ENCODE measurements around the gene MCC.

MCC gene

GRCh38 chr5:113487781-113488644, at the start of gene MCC:
MCC (minus strand) TSS chr5:113488453.
- TF ChIP-seq POLR2A (IDR thresholded peaks at IDR 0.05; ENCODE audit: low read length) (no peak), GATA1 (IDR thresholded peaks at IDR 0.05; ENCODE audit: low read depth, low read length) (no peak)
- peak; percentile 12 to 32 for DNase-seq

DNA sequence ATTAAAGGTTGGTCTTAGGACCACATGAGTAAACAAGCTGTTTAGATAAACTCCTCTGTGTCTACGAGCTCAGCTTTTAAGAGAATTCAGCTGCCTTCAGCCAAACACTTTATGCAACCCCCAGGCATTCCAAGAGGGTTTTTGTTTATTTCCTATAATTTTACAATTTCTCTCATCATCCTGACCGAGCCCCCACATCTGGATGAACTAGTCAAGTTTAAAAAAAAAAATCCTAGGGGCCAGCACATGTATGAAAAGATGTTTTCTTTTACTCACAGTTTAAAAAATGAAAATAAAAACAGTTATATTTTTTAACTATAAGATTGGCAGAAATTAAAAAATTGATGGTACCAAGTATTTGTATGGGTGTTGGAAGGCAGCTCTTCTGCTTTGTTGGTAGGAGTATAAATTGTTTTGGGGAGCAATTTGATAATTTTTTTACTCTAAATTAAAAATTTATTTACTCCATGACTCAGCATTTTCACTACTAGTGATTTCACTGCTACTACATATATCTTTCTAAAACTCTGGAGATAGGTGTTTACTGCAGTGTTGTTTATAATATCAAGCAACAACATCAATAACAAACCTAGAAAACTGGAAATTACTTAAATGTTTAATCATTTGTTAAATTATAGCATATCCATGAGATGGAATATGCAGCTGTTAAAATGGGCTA, 43.4 kb upstream of the MCC start:
- TF ChIP-seq POLR2A (IDR thresholded peaks at IDR 0.05; ENCODE audit: low read length) (no peak), GATA1 (IDR thresholded peaks at IDR 0.05; ENCODE audit: low read depth, low read length) (no peak)
- DNase-seq: peak in 1 of 2 experiments; percentile 22

GRCh38 chr5:113527746-113528145, 39.5 kb upstream of the MCC start:
- TF ChIP-seq GATA1 (IDR thresholded peaks at IDR 0.05; ENCODE audit: low read depth, low read length) (no peak), POLR2A (IDR thresholded peaks at IDR 0.05; ENCODE audit: low read length) (no peak)
- no peak for DNase-seq

DNA sequence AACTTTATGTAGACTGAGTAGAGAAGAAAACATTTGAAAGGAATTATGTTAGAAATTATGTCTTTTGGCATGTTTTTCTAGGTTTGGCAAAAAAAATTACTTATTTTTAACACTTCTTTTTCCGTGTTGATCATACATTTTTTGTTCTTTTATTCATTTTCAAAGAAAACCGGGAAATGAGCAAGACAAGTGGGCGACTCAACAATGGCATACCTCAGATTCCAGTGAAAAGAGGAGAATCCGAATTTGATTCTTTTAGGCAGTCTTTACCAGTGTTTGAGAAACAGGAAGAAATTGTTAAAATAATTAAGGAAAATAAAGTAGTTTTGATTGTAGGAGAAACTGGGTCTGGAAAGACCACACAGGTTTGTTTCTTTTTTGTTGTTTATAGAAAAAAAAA, 38.2 kb upstream of the MCC start:
- TF ChIP-seq GATA1 (IDR thresholded peaks at IDR 0.05; ENCODE audit: low read depth, low read length): no peak
- TF ChIP-seq POLR2A (IDR thresholded peaks at IDR 0.05; ENCODE audit: low read length): no peak

DNA sequence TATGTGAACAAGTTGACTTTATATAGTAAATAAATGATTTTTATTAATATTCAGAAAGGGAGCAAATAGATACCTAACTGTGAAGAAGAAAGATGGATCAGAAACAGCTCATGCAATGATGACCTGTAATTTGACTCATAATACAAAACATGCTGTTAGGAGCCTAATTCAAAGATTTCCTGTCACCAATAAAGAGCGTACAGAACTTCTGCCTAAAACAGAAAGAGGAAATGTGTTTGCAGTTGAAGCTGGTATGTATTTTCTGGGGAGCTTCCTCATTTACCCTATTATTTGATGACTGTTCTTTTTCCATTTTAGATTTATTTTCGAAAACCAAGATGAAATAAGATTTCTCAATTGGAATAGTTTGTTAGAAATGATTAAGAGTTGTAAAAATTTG, 36.7 kb upstream of the MCC start:
- DNase-seq: no peak
- TF ChIP-seq POLR2A (IDR thresholded peaks at IDR 0.05; ENCODE audit: low read length) (no peak), GATA1 (IDR thresholded peaks at IDR 0.05; ENCODE audit: low read depth, low read length) (no peak)

More for the DNA sequence above, 38.2 kb upstream of the MCC start:
- no peak for DNase-seq

DNA sequence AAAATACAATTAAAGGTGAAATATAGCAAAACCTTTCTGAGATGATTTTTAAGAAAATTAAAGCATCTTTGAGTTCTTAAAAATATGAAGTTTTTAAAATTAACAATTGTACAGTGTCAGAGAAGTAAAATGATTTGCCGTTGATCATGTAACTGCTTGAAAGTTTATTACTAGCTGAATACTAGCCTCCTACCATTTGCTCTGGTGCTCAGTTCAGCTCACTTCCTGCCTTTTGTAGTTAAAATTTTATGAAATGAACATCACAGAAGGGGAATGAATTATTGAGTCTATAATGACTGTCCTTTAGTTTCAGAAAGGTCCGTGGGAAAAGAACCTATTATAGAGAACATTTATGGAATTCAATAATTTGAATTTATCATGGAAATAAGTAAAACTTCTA, 34.9 kb upstream of the MCC start:
- no peak for DNase-seq
- TF ChIP-seq POLR2A (IDR thresholded peaks at IDR 0.05; ENCODE audit: low read length): no peak

DNA sequence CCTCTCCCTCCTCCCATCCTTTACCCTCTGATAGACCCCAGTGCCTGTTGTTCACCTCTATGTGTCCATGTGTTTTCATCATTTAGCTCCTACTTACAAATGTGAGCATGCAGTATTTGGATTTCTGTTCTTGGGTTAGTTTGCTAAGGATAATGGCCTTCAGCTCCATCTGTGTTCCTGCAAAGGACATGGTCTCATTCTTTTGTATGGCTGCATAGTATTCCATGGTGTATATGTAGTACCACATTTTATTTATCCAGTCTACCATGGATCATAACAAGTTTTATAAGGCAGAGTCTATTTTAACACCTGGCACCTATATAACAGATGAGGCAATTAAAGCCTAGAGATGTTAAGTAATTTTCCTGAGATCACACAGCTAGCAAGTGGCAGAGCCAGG, 32.6 kb upstream of the MCC start:
- no peak for DNase-seq
- no peak for TF ChIP-seq GATA1 (IDR thresholded peaks at IDR 0.05; ENCODE audit: low read depth, low read length)
- no peak for TF ChIP-seq POLR2A (IDR thresholded peaks at IDR 0.05; ENCODE audit: low read length)

DNA sequence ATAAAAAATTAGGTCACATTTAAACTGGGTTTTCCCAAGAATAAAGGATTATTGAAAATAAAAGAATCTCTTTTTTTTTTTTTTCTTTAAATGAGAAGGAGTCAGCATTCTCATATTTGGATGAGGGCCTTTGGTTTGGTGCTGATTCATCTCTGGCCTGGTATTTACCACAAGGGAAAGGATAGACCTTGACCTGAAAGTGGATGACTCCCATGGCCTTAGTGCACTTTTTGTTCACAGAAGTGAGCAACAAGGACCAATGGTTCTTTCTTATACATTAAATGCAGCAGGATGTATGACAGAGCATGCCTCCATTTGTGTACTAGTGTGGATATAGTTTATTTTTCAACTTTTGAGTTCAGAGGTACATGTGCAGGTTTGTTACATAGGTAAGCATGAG, 32.2 kb upstream of the MCC start:
- TF ChIP-seq GATA1 (IDR thresholded peaks at IDR 0.05; ENCODE audit: low read depth, low read length) (no peak), POLR2A (IDR thresholded peaks at IDR 0.05; ENCODE audit: low read length) (no peak)
- DNase-seq: peak; percentile 5 to 36

- no peak for TF ChIP-seq POLR2A (IDR thresholded peaks at IDR 0.05; ENCODE audit: low read length)
- TF ChIP-seq GATA1 (IDR thresholded peaks at IDR 0.05; ENCODE audit: low read depth, low read length): no peak
- no peak for DNase-seq
Observed at GRCh38 chr5:113519412-113519811, 31.2 kb upstream of the MCC start.

- TF ChIP-seq GATA1 (IDR thresholded peaks at IDR 0.05; ENCODE audit: low read depth, low read length) (no peak), POLR2A (IDR thresholded peaks at IDR 0.05; ENCODE audit: low read length) (no peak)
- DNase-seq: no peak
Observed at GRCh38 chr5:113518884-113519283, 30.6 kb upstream of the MCC start.

- peak; percentile 53 to 65 for DNase-seq
- TF ChIP-seq GATA1 (IDR thresholded peaks at IDR 0.05; ENCODE audit: low read depth, low read length) (no peak), POLR2A (IDR thresholded peaks at IDR 0.05; ENCODE audit: low read length) (no peak)
Observed at GRCh38 chr5:113514289-113514635, 26.0 kb upstream of the MCC start.

DNA sequence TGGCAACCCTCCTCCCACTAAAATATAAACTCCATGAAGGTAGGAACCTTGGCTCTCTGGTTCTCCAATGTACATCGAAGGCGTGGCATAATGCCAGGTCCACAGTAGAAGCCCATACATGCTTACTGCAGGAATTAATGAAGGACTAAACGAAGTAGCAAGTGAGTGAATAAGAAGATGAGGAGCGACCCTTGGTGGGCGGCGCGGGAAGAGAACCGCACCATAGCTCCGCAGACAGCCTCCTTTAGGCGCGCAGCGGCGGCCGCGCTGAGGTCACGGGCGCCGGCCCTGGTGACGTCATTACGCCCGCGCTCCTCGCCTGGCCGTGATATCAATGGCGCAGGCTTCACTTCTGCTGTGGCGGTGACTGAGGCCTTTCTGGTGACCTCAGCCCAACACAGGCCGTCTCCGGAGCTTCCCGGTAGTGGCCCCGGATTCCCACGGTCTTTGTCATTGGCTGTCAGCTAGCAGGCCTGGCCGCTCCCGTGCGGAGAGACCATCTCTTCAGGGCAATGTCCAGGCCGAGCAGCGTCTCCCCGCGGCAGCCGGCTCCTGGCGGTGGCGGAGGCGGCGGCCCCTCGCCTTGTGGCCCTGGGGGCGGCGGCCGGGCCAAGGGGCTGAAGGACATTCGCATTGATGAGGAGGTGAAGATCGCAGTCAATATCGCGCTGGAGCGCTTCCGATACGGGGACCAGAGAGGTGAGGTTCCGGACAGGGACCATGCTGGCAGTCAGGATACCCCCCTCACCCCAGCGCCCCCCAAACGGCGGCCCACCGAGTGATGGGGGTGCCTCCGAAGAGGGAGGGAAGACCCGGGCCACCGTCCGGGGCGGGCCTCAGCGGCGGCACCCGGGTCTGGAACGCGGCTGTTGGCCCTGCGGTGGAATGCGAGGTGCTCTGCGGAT, 25.4 kb upstream of the MCC start, which contains the start of gene YTHDC2:
YTHDC2 (plus strand) TSS at position 311 of the 905 bp plus-strand sequence; CDS start at position 513, 202 bp downstream.
- TF ChIP-seq POLR2A (IDR thresholded peaks at IDR 0.05; ENCODE audit: low read length) (peak; percentile 91), GATA1 (IDR thresholded peaks at IDR 0.05; ENCODE audit: low read depth, low read length) (no peak)
- DNase-seq: peak; percentile 92 to 94

DNA sequence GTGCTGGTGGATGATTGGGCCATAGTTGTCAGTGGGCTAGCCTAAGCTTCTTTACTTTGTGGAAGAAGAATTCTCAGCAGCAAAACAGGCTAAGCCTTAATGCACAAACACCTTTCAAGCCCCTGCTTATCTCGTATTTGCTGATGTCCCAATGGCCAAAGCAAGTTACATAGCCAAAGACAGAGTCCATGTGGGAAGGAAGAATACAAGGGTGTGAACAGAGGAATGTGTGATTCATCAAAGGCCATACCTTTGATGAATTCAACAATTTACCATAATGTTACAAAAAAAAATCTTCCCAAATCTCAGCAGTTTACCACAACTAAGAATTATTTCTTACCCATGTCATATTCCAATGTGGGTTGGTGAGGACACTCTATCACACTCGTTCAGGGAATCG, 24.1 kb upstream of the MCC start:
- no peak for TF ChIP-seq GATA1 (IDR thresholded peaks at IDR 0.05; ENCODE audit: low read depth, low read length)
- TF ChIP-seq POLR2A (IDR thresholded peaks at IDR 0.05; ENCODE audit: low read length): no peak
- DNase-seq: no peak

All from erythroblast (primary cell).